Body of pancreas (tissue), 4 donors: ENCODE results near the gene GCM1.

Source experiments
- CTCF ChIP-seq, 7 experiments: fragments of 450-650 bp in 4 of 7; fragments of 200-600 bp in 3 of 7; sonication (generic) in 3 of 7; IDR thresholded peaks; one replicate each; pipeline ENCODE4 v1.5.1; 2016 to 2019; ENCODE audit warnings: antibody characterized with exemption in 7 of 7
- POLR2A ChIP-seq, 3 donors: fragments of 450-650 bp; IDR thresholded peaks; one replicate each; pipeline ENCODE4 v1.6.1; 2016; ENCODE audit warnings: antibody characterized with exemption in 3 of 3, mild to moderate bottlenecking in 2 of 3

- TF ChIP-seq CTCF (IDR thresholded peaks at IDR 0.05) (no peak), POLR2A (IDR thresholded peaks at IDR 0.05) (no peak)
Measured at GRCh38 chr6:53178837-53179432, 30.3 kb upstream of the GCM1 start.
